Measurements from ENCODE around the gene TAS2R41.

DNA sequence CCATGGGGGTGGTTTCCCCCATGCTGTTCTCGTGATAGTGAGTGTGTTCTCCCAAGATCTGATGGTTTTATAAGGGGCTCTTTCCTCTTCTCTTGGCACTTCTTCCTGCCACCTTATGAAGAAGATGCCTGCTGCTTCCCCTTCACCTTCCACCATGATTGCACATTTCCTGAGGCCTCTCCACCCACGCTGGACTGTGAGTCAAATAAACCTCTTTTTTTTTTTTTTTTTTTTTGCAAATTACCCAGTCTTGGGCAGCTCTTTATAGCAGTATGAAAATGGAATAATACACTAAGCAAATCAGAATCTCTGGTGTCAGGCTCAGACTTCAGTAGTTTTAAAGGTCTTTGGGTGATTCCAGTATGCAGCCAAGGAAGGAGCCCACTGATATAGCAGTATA is 28.2 kb downstream of the TAS2R41 start:
- TF ChIP-seq, protein P1, sequence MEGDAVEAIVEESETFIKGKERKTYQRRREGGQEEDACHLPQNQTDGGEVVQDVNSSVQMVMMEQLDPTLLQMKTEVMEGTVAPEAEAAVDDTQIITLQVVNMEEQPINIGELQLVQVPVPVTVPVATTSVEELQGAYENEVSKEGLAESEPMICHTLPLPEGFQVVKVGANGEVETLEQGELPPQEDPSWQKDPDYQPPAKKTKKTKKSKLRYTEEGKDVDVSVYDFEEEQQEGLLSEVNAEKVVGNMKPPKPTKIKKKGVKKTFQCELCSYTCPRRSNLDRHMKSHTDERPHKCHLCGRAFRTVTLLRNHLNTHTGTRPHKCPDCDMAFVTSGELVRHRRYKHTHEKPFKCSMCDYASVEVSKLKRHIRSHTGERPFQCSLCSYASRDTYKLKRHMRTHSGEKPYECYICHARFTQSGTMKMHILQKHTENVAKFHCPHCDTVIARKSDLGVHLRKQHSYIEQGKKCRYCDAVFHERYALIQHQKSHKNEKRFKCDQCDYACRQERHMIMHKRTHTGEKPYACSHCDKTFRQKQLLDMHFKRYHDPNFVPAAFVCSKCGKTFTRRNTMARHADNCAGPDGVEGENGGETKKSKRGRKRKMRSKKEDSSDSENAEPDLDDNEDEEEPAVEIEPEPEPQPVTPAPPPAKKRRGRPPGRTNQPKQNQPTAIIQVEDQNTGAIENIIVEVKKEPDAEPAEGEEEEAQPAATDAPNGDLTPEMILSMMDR (IDR thresholded peaks at IDR 0.05; ENCODE audit: low read depth, low read length, poor library complexity, severe bottlenecking) = no peak
- TF ChIP-seq EZH2phosphoT487 (IDR thresholded peaks at IDR 0.05; ENCODE audit: borderline replicate concordance, low read length) = no peak
